Keratinocyte (primary cell): ENCODE measurements around the gene SBSN. TPM values are rescaled to one million over a fixed set of nuclear protein-coding genes. Genes with fewer than 3 reads are reported as not detected.

Experiments used
- DNase-seq: peaks from one replicate; pipeline ENCODE4 v3.0.0-alpha.2; 2011; ENCODE audit warnings: low read depth, missing footprints, low spot score
- FAIRE-seq: peaks from 2 replicates; lab custom pipeline; 2011; peaks lifted over from hg19 to GRCh38; lab: Jason Lieb, UNC
- H2AFZ ChIP-seq: 2 replicates; pipeline ENCODE4 v1.6.0; 2012; ENCODE audit warnings: low read length, control low read depth, inconsistent platforms; ENCODE audit not compliant: control insufficient read depth
- H3K27ac ChIP-seq: 2 replicates; pipeline ENCODE4 v1.5.1; 2011; ENCODE audit warnings: low read length; ENCODE audit not compliant: control insufficient read depth, insufficient read depth
- H3K27me3 ChIP-seq: 3 replicates; pipeline ENCODE4 v1.6.0; 2011; ENCODE audit warnings: low read length; ENCODE audit not compliant: control insufficient read depth, insufficient read depth; ENCODE audit errors: extremely low read depth
- H3K36me3 ChIP-seq, 2 experiments: 2 replicates in 1 of 2; 3 replicates in 1 of 2; pipeline ENCODE4 v1.5.1; 2011; ENCODE audit warnings: low read length in 2 of 2, mild to moderate bottlenecking in 1 of 2; ENCODE audit not compliant: control insufficient read depth in 2 of 2, insufficient read depth in 2 of 2; ENCODE audit errors: extremely low read depth in 1 of 2
- H3K4me1 ChIP-seq: 3 replicates; pipeline ENCODE4 v1.5.1; 2011; ENCODE audit warnings: low read length; ENCODE audit not compliant: control insufficient read depth, insufficient read depth; ENCODE audit errors: extremely low read depth
- H3K4me2 ChIP-seq: 3 replicates; pipeline ENCODE4 v1.6.0; 2011; ENCODE audit warnings: low read depth, low read length; ENCODE audit not compliant: control insufficient read depth, insufficient read depth; ENCODE audit errors: extremely low read depth
- H3K4me3 ChIP-seq, 3 experiments: fragments of 200-600 bp in 1 of 3; sonication (generic) in 1 of 3; 2 replicates in 2 of 3; 3 replicates in 1 of 3; pipeline ENCODE4 v1.5.1; 2011 to 2016; ENCODE audit warnings: low read length in 3 of 3, mild to moderate bottlenecking in 3 of 3, control low read depth in 2 of 3, inconsistent platforms in 1 of 3, low read depth in 1 of 3, mixed read lengths in 1 of 3, mixed run types in 1 of 3, moderate library complexity in 1 of 3; ENCODE audit not compliant: control insufficient read depth in 2 of 3, insufficient read depth in 2 of 3; ENCODE audit errors: extremely low read depth in 1 of 3
- H3K79me2 ChIP-seq: 2 replicates; pipeline ENCODE4 v1.6.0; 2012; ENCODE audit warnings: low read length; ENCODE audit not compliant: control insufficient read depth, insufficient read depth
- H3K9ac ChIP-seq: 3 replicates; pipeline ENCODE4 v1.6.0; 2011; ENCODE audit warnings: low read length; ENCODE audit not compliant: control insufficient read depth, insufficient read depth; ENCODE audit errors: extremely low read depth
- H3K9me1 ChIP-seq: 3 replicates; pipeline ENCODE4 v1.6.0; 2011; ENCODE audit warnings: low read length; ENCODE audit not compliant: control insufficient read depth, insufficient read depth; ENCODE audit errors: extremely low read depth
- H3K9me3 ChIP-seq: 2 replicates; pipeline ENCODE4 v1.5.1; 2012; ENCODE audit warnings: low read depth, low read length; ENCODE audit not compliant: control insufficient read depth
- H4K20me1 ChIP-seq: 3 replicates; pipeline ENCODE4 v1.6.0; 2011; ENCODE audit warnings: low read length; ENCODE audit not compliant: control insufficient read depth, insufficient read depth; ENCODE audit errors: extremely low read depth
- CTCF ChIP-seq, 3 experiments: IDR thresholded peaks in 1 of 3; conservative IDR thresholded peaks in 1 of 3; optimal IDR thresholded peaks in 1 of 3; 2 replicates in 2 of 3; 3 replicates in 1 of 3; pipeline versions ENCODE3 to v1.5.1; 2011; ENCODE audit warnings: low read length in 3 of 3, mild to moderate bottlenecking in 3 of 3, moderate library complexity in 2 of 3, control low read depth in 1 of 3, inconsistent platforms in 1 of 3; ENCODE audit not compliant: insufficient read depth in 2 of 3; ENCODE audit errors: extremely low read depth in 1 of 3
- EZH2 ChIP-seq: IDR thresholded peaks from one replicate; pipeline ENCODE4 v1.6.1; 2012; ENCODE audit warnings: inconsistent platforms, mild to moderate bottlenecking, low read length, moderate library complexity
- dilution Hi-C: fragments of 300-500 bp; cut with MboI; formaldehyde crosslinking; loops from one replicate; pipeline ENCODE4 v1.7.0; 2020; ENCODE audit warnings: low sequenced_read_pairs; ENCODE audit not compliant: extremely low pct_ligation_motif_present
- polyA plus RNA-seq, 5 experiments: library from polyadenylated mRNA; depleted of rRNA in 3 of 5; stranded (reverse) in 3 of 5; stranded (forward) in 1 of 5; unstranded in 1 of 5; fragments of >200 nt; gene quantifications; 1 replicate in 1 of 5; 2 replicates in 3 of 5; 3 replicates in 1 of 5; pipeline versions ENCODE4 v1.2.1 to v1.2.3, GENCODE V29; 2011 to 2012; ENCODE audit warnings: missing spikeins in 2 of 5, low read depth in 1 of 5, low replicate concordance in 1 of 5

The SBSN gene
- polyA plus RNA-seq, 1 donor (not counting 4 experiments of a cell fraction or from before 2014, with no cell fraction given) = 49.0 TPM

- no peaks in the 10 kb centered on the region for H3K79me2 ChIP-seq
- dilution Hi-C loops = no loop called here
- H3K36me3 ChIP-seq = no peaks in the 10 kb centered on the region
- H3K4me2 ChIP-seq = no peak overlapping the region
- no peak for FAIRE-seq
- H3K27ac ChIP-seq = no peak overlapping the region
- peaks cover 4% of the 10 kb centered on the region for H3K27me3 ChIP-seq
- H2AFZ ChIP-seq = no peak overlapping the region
- TF ChIP-seq EZH2 = no peak
- no peak for TF ChIP-seq CTCF (optimal IDR thresholded peaks at IDR 0.05 in 1 of 3, IDR thresholded peaks at IDR 0.05 in 1 of 3, conservative IDR thresholded peaks at IDR 0.05 in 1 of 3; ENCODE audit: extremely low read depth in 1 of 3, insufficient read depth in 2 of 3, low read length in 3 of 3)
- H3K9ac ChIP-seq = no peak overlapping the region
- no peak for DNase-seq
- H3K4me1 ChIP-seq = peaks cover 16% of the 10 kb centered on the region
- H3K4me3 ChIP-seq = no peak overlapping the region
- no peaks in the 10 kb centered on the region for H3K9me3 ChIP-seq
- no peaks in the 10 kb centered on the region for H4K20me1 ChIP-seq
- H3K9me1 ChIP-seq = no peaks in the 10 kb centered on the region
Measured at GRCh38 chr19:35522745-35523327, 5.3 kb downstream of the SBSN start.

GRCh38 chr19:35521124-35521743, 6.9 kb downstream of the SBSN start:
- TF ChIP-seq EZH2 (no peak), CTCF (optimal IDR thresholded peaks at IDR 0.05 in 1 of 3, IDR thresholded peaks at IDR 0.05 in 1 of 3, conservative IDR thresholded peaks at IDR 0.05 in 1 of 3; ENCODE audit: extremely low read depth in 1 of 3, insufficient read depth in 2 of 3, low read length in 3 of 3) (no peak)
- dilution Hi-C loops = no loop called here
- Histone ChIP-seq H3K4me1 (peaks cover 16% of the 10 kb centered on the region), H3K79me2 (no peaks in the 10 kb centered on the region), H3K9me1 (no peaks in the 10 kb centered on the region), H3K27ac (no peak overlapping the region), H3K4me3 (no peak overlapping the region), H4K20me1 (no peaks in the 10 kb centered on the region), H3K9me3 (no peaks in the 10 kb centered on the region), H3K4me2 (no peak overlapping the region), H3K36me3 (no peaks in the 10 kb centered on the region), H2AFZ (no peak overlapping the region), H3K9ac (no peak overlapping the region), H3K27me3 (peaks cover 4% of the 10 kb centered on the region)
- no peak for FAIRE-seq
- DNase-seq = no peak
